Smooth muscle cell (in vitro differentiated cells): ENCODE data around the gene FOXP2. TPM values are rescaled to one million over a fixed set of nuclear protein-coding genes. Genes with fewer than 3 reads are reported as not detected.
"Not testable (repeated sequence)": the region's sequence is repeated elsewhere in the genome, so short reads cannot be mapped to it uniquely, and the experiment has no call there.

Experiments used
- DNase-seq: peaks from one replicate; lab custom pipeline; 2025; ENCODE audit not compliant: unreplicated experiment; lab: John Stamatoyannopoulos, UW
- H2AFZ ChIP-seq: fragments of 200-600 bp; sonication (generic); 2 replicates; pipeline ENCODE4 v1.6.0; 2016; ENCODE audit warnings: antibody characterized with exemption, low read depth, mild to moderate bottlenecking
- H3F3A ChIP-seq: fragments of 200-600 bp; sonication (generic); 2 replicates; pipeline ENCODE4 v1.6.0; 2017; ENCODE audit warnings: antibody characterized with exemption, low read depth
- H3K27ac ChIP-seq: fragments of 200-600 bp; sonication (generic); 2 replicates; pipeline ENCODE4 v1.5.1; 2016; ENCODE audit warnings: low read depth, mild to moderate bottlenecking
- H3K27me3 ChIP-seq: fragments of 200-600 bp; sonication (generic); 2 replicates; pipeline ENCODE4 v1.6.1; 2016; ENCODE audit warnings: low read depth, mild to moderate bottlenecking
- H3K36me3 ChIP-seq: fragments of 200-600 bp; sonication (generic); 2 replicates; pipeline ENCODE4 v1.5.1; 2016; ENCODE audit warnings: low read depth
- H3K4me1 ChIP-seq: fragments of 200-600 bp; sonication (generic); 2 replicates; pipeline ENCODE4 v1.5.1; 2016; ENCODE audit warnings: low read depth
- H3K4me2 ChIP-seq: fragments of 200-600 bp; sonication (generic); 2 replicates; pipeline ENCODE4 v1.6.0; 2016; ENCODE audit warnings: mild to moderate bottlenecking
- H3K4me3 ChIP-seq: fragments of 200-600 bp; sonication (generic); 2 replicates; pipeline ENCODE4 v1.5.1; 2016; ENCODE audit warnings: mild to moderate bottlenecking
- H3K79me2 ChIP-seq: fragments of 200-600 bp; sonication (generic); 2 replicates; pipeline ENCODE4 v1.6.0; 2016; ENCODE audit warnings: low read depth, mild to moderate bottlenecking
- H3K9ac ChIP-seq: fragments of 200-600 bp; sonication (generic); 2 replicates; pipeline ENCODE4 v1.6.0; 2016; ENCODE audit warnings: low read depth
- H3K9me3 ChIP-seq: fragments of 200-600 bp; sonication (generic); replicated peaks from 2 replicates; pipeline ENCODE4 v1.5.1; 2016; ENCODE audit warnings: low read depth
- H4K20me1 ChIP-seq: fragments of 200-600 bp; sonication (generic); 2 replicates; pipeline ENCODE4 v1.6.0; 2016; ENCODE audit warnings: low read depth
- WGBS: methylation state at CpG from one replicate; pipeline ENCODE4 v1.1.7; 2016; ENCODE audit warnings: low lambda C conversion rate; 5-methylcytosine and 5-hydroxymethylcytosine counted together
- polyA plus RNA-seq: library from polyadenylated mRNA; unstranded; fragments of >200 nt; fragmentation: Nextera tagmentation; extraction: Ambion mirVana; gene quantifications from 2 replicates; pipeline ENCODE4 v1.2.1, GENCODE V29; 2016
- total RNA-seq: library from RNA; depleted of rRNA; stranded (reverse); fragments of >200 nt; gene quantifications from 2 replicates; pipeline ENCODE4 v1.2.3, GENCODE V29; 2014
- TF ChIP-seq, protein P1 (sequence below): fragments of 200-600 bp; sonication (generic); IDR thresholded peaks from 2 replicates; pipeline ENCODE4 v1.5.1; 2017; ENCODE audit warnings: borderline replicate concordance, mild to moderate bottlenecking, antibody characterized with exemption; ENCODE audit not compliant: insufficient read depth, poor library complexity, severe bottlenecking

Gene FOXP2
- total and polyA plus RNA-seq, 2 experiments from 2014 or later, result 0.86 to 1.1 TPM

DNA sequence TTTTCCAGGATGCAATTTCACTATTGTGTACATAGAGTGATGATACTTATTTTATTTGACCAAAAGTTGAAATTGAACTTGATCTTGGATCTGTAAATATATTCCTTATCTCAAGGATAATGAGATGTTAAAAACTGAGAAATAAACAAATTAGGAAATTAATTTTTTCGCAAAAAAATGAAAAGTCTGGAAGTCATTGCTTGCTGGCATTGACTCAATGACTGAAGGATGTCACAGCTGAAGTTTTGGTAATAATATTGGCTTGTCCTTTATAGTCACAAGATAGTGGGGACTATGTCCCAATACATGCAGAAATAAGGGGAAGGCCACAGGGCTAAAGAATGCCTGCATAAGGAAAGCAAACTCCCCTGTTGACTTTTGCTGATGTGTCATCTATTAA is 92.8 kb downstream of the FOXP2 start:
- Histone ChIP-seq H3K36me3 (no peaks in the 10 kb centered on the region), H3K4me3 (no peak overlapping the region)
- WGBS, result 79% methylated on average over 1 of the region's 1 CpG

DNA sequence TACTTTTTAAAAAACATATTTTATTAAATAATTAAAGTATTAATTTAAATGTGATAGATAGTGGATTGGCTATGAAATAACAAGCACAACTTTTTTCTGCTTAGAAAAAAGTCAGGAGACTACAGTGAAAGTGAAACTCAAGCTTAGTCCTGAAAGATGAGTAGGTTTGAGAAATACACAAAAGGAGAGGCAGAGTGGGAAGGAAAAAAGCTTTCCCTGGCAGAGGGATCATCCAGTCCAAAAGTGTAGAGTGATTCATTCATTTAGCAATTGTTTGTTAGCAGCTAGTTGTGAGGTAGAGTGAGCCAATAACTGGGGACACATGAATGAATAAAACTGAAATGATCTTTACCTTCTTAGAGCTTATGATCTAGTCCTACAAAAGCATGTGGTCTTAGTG is 93.5 kb downstream of the FOXP2 start:
- Histone ChIP-seq H2AFZ (no peak overlapping the region), H3K4me3 (no peak overlapping the region), H4K20me1 (no peaks in the 10 kb centered on the region), H3K4me2 (no peak overlapping the region), H3K79me2 (no peaks in the 10 kb centered on the region), H3F3A (no peaks in the 10 kb centered on the region), H3K27me3 (no peaks in the 10 kb centered on the region), H3K36me3 (no peaks in the 10 kb centered on the region), H3K9ac (no peak overlapping the region), H3K27ac (no peak overlapping the region), H3K4me1 (no peaks in the 10 kb centered on the region), H3K9me3 (no peaks in the 10 kb centered on the region)
- DNase-seq, result no peak
- TF ChIP-seq, protein P1, sequence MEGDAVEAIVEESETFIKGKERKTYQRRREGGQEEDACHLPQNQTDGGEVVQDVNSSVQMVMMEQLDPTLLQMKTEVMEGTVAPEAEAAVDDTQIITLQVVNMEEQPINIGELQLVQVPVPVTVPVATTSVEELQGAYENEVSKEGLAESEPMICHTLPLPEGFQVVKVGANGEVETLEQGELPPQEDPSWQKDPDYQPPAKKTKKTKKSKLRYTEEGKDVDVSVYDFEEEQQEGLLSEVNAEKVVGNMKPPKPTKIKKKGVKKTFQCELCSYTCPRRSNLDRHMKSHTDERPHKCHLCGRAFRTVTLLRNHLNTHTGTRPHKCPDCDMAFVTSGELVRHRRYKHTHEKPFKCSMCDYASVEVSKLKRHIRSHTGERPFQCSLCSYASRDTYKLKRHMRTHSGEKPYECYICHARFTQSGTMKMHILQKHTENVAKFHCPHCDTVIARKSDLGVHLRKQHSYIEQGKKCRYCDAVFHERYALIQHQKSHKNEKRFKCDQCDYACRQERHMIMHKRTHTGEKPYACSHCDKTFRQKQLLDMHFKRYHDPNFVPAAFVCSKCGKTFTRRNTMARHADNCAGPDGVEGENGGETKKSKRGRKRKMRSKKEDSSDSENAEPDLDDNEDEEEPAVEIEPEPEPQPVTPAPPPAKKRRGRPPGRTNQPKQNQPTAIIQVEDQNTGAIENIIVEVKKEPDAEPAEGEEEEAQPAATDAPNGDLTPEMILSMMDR, result no peak

More for the DNA sequence above, 92.8 kb downstream of the FOXP2 start:
- no peaks in the 10 kb centered on the region for H3K79me2 ChIP-seq
- no peak for DNase-seq
- H3K4me1 ChIP-seq, result no peaks in the 10 kb centered on the region
- H4K20me1 ChIP-seq, result no peaks in the 10 kb centered on the region
- no peak overlapping the region for H3K4me2 ChIP-seq
- H3F3A ChIP-seq, result no peaks in the 10 kb centered on the region
- H2AFZ ChIP-seq, result no peak overlapping the region
- no peak overlapping the region for H3K27ac ChIP-seq
- H3K9me3 ChIP-seq, result no peaks in the 10 kb centered on the region
- H3K27me3 ChIP-seq, result no peaks in the 10 kb centered on the region
- H3K9ac ChIP-seq, result no peak overlapping the region
- TF ChIP-seq, protein P1, result no peak

DNA sequence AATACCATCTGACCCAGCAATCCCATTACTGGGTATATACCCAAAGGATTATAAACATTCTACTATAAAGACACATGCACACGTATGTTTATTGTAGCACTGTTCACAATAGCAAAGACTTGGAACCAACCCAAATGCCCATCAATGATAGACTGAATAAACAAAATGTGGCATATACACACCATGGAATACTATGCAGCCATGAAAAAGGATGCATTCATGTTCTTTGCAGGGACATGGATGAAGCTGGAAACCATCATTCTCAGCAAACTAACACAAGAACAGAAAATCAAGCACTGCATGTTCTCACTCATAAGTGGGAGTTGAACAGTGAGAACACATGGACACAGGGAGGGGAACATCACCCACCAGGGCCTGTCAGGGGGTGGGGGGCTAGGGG is 96.2 kb downstream of the FOXP2 start:
- DNase-seq, H3K27me3 ChIP-seq, H3K36me3 ChIP-seq, H3K4me1 ChIP-seq, H2AFZ ChIP-seq, H3K4me2 ChIP-seq, H3F3A ChIP-seq, H3K79me2 ChIP-seq, H3K4me3 ChIP-seq, H3K9ac ChIP-seq, H3K9me3 ChIP-seq, H4K20me1 ChIP-seq, H3K27ac ChIP-seq: not testable (repeated sequence)
- 97% methylated on average over 1 of the region's 1 CpG for WGBS

DNA sequence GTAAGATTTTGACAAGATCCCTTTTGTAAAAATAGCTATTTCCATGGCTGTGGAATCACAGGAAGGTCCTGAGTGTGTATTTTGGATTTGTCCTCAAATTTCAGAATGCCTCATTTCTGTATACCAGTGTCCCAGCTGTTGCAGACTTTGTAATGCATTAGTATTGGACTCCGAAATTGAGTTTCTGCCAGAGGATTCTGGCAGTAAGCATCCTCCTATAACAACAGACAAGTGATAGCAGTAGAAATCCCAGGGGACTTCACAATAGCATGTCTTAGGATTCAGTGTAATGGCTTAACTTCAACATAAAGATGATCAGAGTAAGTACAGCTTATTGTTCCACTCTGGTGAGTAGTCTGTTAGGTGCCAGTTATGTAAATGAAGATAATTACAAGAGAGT is 104.6 kb downstream of the FOXP2 start:
- Histone ChIP-seq H3K9ac (no peak overlapping the region), H3K4me1 (no peaks in the 10 kb centered on the region), H3K9me3 (no peaks in the 10 kb centered on the region), H3K27me3 (no peaks in the 10 kb centered on the region), H3F3A (no peaks in the 10 kb centered on the region), H3K79me2 (no peaks in the 10 kb centered on the region), H3K4me2 (no peak overlapping the region), H3K4me3 (no peak overlapping the region), H3K27ac (no peak overlapping the region), H2AFZ (no peak overlapping the region), H4K20me1 (no peaks in the 10 kb centered on the region), H3K36me3 (no peaks in the 10 kb centered on the region)
- WGBS, result 91% methylated on average over 1 of the region's 1 CpG
- no peak for DNase-seq
- TF ChIP-seq, protein P1, result no peak
